Small intestine (tissue), 7 donors: ENCODE measurements around the gene PLAGL1. TPM values are rescaled to one million over a fixed set of nuclear protein-coding genes. Genes with fewer than 3 reads are reported as not detected.

ENCODE experiments used
- DNase-seq, 2 donors: peaks; one replicate each; pipeline versions ENCODE4 v3.0.0 to v3.0.0-alpha.2; 2013
- FAIRE-seq: peaks from 2 replicates; lab custom pipeline; 2012; peaks lifted over from hg19 to GRCh38; lab: Jason Lieb, UNC
- H3K27ac ChIP-seq, 3 donors: one replicate each; pipeline ENCODE4 v1.5.1; 2013; ENCODE audit warnings: low read length in 2 of 3, mild to moderate bottlenecking in 2 of 3, control low read depth in 1 of 3, inconsistent platforms in 1 of 3, low read depth in 1 of 3, moderate library complexity in 1 of 3
- H3K27me3 ChIP-seq, 3 donors: one replicate each; pipeline ENCODE4 v1.6.1; 2013; ENCODE audit warnings: low read length in 3 of 3, inconsistent platforms in 1 of 3; ENCODE audit not compliant: control insufficient read depth in 3 of 3, insufficient read depth in 3 of 3
- H3K36me3 ChIP-seq, 3 donors: one replicate each; pipeline ENCODE4 v1.6.1; 2013; ENCODE audit warnings: low read length in 3 of 3, inconsistent platforms in 1 of 3, low read depth in 1 of 3, mild to moderate bottlenecking in 1 of 3, moderate library complexity in 1 of 3; ENCODE audit not compliant: control insufficient read depth in 3 of 3, insufficient read depth in 2 of 3
- H3K4me1 ChIP-seq, 3 donors: one replicate each; pipeline ENCODE4 v1.6.1; 2013; ENCODE audit warnings: low read length in 2 of 3, inconsistent platforms in 1 of 3, low read depth in 1 of 3, mild to moderate bottlenecking in 1 of 3, moderate library complexity in 1 of 3; ENCODE audit not compliant: control insufficient read depth in 3 of 3, insufficient read depth in 2 of 3
- H3K4me3 ChIP-seq, 3 donors: one replicate each; pipeline ENCODE4 v1.5.1; 2013; ENCODE audit warnings: low read length in 3 of 3, control low read depth in 1 of 3, inconsistent platforms in 1 of 3, low read depth in 1 of 3, mild to moderate bottlenecking in 1 of 3, moderate library complexity in 1 of 3
- H3K9me3 ChIP-seq, 2 donors: one replicate each; pipeline ENCODE4 v1.6.1; 2013; ENCODE audit warnings: low read depth in 1 of 2, low read length in 1 of 2; ENCODE audit not compliant: control insufficient read depth in 2 of 2, insufficient read depth in 1 of 2
- WGBS, 3 donors: extraction: QIAGEN DNeasy Blood & Tissue Kit; methylation state at CpG; one replicate each; pipeline ENCODE4 v1.1.7; 2013; 5-methylcytosine and 5-hydroxymethylcytosine counted together
- polyA plus RNA-seq, 4 donors: library from polyadenylated mRNA; stranded (reverse) in 3 of 4; unstranded in 1 of 4; fragments of 200-250 nt in 3 of 4; fragments of 120-200 nt in 1 of 4; gene quantifications; one replicate each; pipeline versions ENCODE4 v1.2.1 to v1.2.3, GENCODE V29; 2013
- donor health status: healthy with polysubstance abuse.
- donor health status: control.
- donor health status: control.
- donor health status: Bipolar disorder and iron deficiency.
- donor health status: healthy.

PLAGL1 gene
- polyA plus RNA-seq, 4 donors: 2.7 to 156 (median 6.0) TPM

GRCh38 chr6:143999406-143999805 lies 8.7 kb downstream of the PLAGL1 start:
- no peak overlapping the region for H3K4me3 ChIP-seq
- DNase-seq: no peak
- 74 to 89% (median 89%) methylated on average over 3 of the region's 3 CpGs for WGBS, 3 donors
- H3K9me3 ChIP-seq: peaks cover 0 to 4% of the 10 kb centered on the region in 2 donors
- FAIRE-seq: no peak
- H3K36me3 ChIP-seq: peaks cover 0 to 2% (median 0%) of the 10 kb centered on the region in 3 donors
- H3K27ac ChIP-seq: no peak overlapping the region
- H3K27me3 ChIP-seq: no peaks in the 10 kb centered on the region
- H3K4me1 ChIP-seq: no peaks in the 10 kb centered on the region

GRCh38 chr6:143998686-143999085 lies 9.4 kb downstream of the PLAGL1 start:
- FAIRE-seq: no peak
- Histone ChIP-seq H3K9me3 (peaks cover 0 to 4% of the 10 kb centered on the region in 2 donors), H3K27ac (no peak overlapping the region), H3K4me1 (no peaks in the 10 kb centered on the region), H3K4me3 (no peak overlapping the region), H3K27me3 (no peaks in the 10 kb centered on the region), H3K36me3 (peaks cover 0 to 2% (median 0%) of the 10 kb centered on the region in 3 donors)
- WGBS, 3 donors: 73 to 98% (median 93%) methylated on average over 2 of the region's 2 CpGs
- no peak for DNase-seq

DNA sequence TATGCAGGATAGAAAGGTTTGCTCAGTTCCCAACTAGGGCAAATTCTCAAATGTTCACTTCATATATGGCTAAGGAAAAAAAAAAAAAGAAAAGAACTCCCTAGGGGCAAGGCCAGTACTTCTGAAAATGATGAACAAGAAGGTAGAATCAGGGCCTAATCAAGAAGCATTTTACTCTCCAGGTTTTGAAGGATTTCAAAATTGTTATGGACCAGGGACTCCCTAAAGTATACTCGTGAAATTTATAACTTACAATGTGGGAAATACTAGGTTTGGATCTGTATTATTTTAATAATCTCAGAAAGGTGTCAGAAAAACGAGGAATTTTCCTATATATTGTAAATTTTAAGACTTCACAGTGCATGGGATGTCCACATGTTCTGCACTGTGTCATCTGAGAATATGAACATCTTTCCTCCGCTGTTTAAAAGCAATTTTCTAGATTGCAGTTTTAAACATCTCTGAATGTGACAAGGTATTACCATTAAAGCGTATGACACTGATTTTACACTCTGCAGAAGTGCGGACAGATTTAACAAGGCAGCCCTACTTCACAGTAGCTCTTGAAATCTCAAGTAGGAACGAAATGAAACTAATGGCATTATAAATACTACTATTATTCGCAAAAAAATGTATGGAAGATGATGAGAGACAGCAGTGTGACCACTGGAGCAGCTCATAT lies 14.0 kb downstream of the PLAGL1 start:
- 89 to 92% (median 90%) methylated on average over 7 of the region's 7 CpGs for WGBS, 3 donors

GRCh38 chr6:143992285-143992684 lies 15.8 kb downstream of the PLAGL1 start:
- H3K4me3 ChIP-seq: no peak overlapping the region
- H3K36me3 ChIP-seq: no peaks in the 10 kb centered on the region
- 96 to 98% (median 98%) methylated on average over 1 of the region's 1 CpG for WGBS, 3 donors
- peaks cover 0 to 2% (median 0%) of the 10 kb centered on the region in 3 donors for H3K27me3 ChIP-seq
- no peak overlapping the region for H3K27ac ChIP-seq
- FAIRE-seq (no peak), DNase-seq (no peak)
- peaks cover 0 to 5% of the 10 kb centered on the region in 2 donors for H3K9me3 ChIP-seq
- no peaks in the 10 kb centered on the region for H3K4me1 ChIP-seq

More for the DNA sequence above, 14.0 kb downstream of the PLAGL1 start:
- H3K4me3 ChIP-seq: no peak overlapping the region
- FAIRE-seq (no peak), DNase-seq (no peak)
- no peaks in the 10 kb centered on the region for H3K4me1 ChIP-seq
- H3K27me3 ChIP-seq: peaks cover 0 to 2% (median 0%) of the 10 kb centered on the region in 3 donors
- peaks cover 0 to 2% (median 0%) of the 10 kb centered on the region in 3 donors for H3K36me3 ChIP-seq
- H3K27ac ChIP-seq: no peak overlapping the region
- H3K9me3 ChIP-seq: peaks cover 0 to 2% of the 10 kb centered on the region in 2 donors

- no peak for DNase-seq
- peaks cover 0 to 2% (median 0%) of the 10 kb centered on the region in 3 donors for H3K27me3 ChIP-seq
- H3K9me3 ChIP-seq: peaks cover 0 to 3% of the 10 kb centered on the region in 2 donors
- no peak overlapping the region for H3K4me3 ChIP-seq
- WGBS, 3 donors: 86 to 89% (median 89%) methylated on average over 5 of the region's 5 CpGs
- peaks cover 0 to 8% (median 0%) of the 10 kb centered on the region in 3 donors for H3K4me1 ChIP-seq
- peaks cover 0 to 2% (median 0%) of the 10 kb centered on the region in 3 donors for H3K36me3 ChIP-seq
- no peak overlapping the region for H3K27ac ChIP-seq
- FAIRE-seq: no peak
Observed at GRCh38 chr6:143986463-143987065, 21.5 kb downstream of the PLAGL1 start.

DNA sequence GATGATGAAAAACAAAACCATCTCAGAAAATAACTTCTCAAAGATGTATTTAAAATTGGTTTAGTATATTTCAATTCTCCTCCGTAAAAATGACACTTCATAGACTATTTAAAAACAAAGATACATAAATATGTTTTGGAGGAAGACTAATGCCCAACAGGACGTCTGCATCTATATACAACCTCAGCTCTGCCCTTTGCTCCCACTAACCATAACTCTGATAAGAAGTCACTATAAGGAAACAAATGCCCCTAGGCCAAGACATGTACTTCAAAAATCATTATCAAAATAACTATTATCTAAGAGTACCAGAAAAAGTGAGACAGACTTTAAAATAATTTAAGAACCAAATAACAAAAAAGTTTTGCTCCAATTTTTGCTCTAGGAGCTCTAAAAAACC lies 23.4 kb downstream of the PLAGL1 start:
- 16 to 54% (median 39%) methylated on average over 2 of the region's 2 CpGs for WGBS, 3 donors
- DNase-seq (peak; percentile 63 to 66), FAIRE-seq (peak; percentile 49)

DNA sequence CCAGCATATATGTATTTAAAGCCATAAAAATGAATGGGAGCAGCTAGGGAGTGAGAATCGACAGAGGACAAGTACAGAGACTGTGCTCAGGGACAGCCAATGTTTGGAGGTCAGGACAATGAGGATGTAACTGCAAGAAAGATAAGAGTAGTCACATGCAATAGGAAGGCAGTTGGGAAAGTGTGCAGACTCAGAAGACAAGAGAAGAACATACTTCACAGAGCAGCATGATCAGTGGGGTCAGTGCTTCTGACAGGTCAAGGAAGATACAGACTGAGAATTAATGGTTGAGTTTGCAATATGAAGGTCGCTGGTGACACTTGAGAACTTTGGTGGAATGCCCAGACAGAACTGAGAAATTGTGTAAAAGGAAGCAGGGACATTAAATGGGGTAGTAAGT lies 25.1 kb downstream of the PLAGL1 start:
- H3K27ac ChIP-seq: no peak overlapping the region
- 73 to 88% (median 80%) methylated on average over 2 of the region's 2 CpGs for WGBS, 3 donors
- H3K27me3 ChIP-seq: no peaks in the 10 kb centered on the region
- H3K9me3 ChIP-seq: no peaks in the 10 kb centered on the region
- peaks cover 0 to 2% (median 0%) of the 10 kb centered on the region in 3 donors for H3K36me3 ChIP-seq
- peaks cover 0 to 8% (median 0%) of the 10 kb centered on the region in 3 donors for H3K4me1 ChIP-seq
- DNase-seq: no peak
- no peak for FAIRE-seq
- no peak overlapping the region for H3K4me3 ChIP-seq

More for the DNA sequence above, 23.4 kb downstream of the PLAGL1 start:
- Histone ChIP-seq H3K4me3 (no peak overlapping the region), H3K27ac (no peak overlapping the region), H3K27me3 (no peaks in the 10 kb centered on the region), H3K9me3 (peaks cover 0 to 3% of the 10 kb centered on the region in 2 donors), H3K4me1 (peaks cover 0 to 8% (median 0%) of the 10 kb centered on the region in 3 donors), H3K36me3 (peaks cover 0 to 2% (median 0%) of the 10 kb centered on the region in 3 donors)

DNA sequence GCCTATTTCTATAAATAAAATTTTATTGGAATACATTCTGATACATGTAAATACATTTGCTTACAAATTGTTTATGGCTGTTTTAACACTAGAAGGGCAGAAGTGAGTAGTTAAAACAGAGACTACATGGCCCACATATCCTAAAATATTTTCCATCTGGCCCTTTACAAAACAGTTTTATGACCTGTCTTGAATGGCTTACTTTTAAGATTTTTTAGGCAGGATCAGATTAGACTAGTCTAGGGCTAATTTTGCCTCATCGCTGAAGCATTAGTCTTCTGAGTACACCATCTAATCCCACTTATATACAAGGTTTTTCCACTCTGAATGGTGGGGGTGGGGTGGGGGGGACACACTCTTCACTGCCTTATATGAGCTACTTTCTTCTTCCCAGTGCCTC lies 27.1 kb downstream of the PLAGL1 start:
- no peaks in the 10 kb centered on the region for H3K27me3 ChIP-seq
- peaks cover 0 to 2% (median 0%) of the 10 kb centered on the region in 3 donors for H3K36me3 ChIP-seq
- DNase-seq (no peak), FAIRE-seq (no peak)
- no peaks in the 10 kb centered on the region for H3K9me3 ChIP-seq
- peaks cover 0 to 8% (median 0%) of the 10 kb centered on the region in 3 donors for H3K4me1 ChIP-seq
- whole genome bisulfite sequencing, 3 donors: 86 to 100% (median 97%) methylated on average over 1 of the region's 1 CpG
- H3K27ac ChIP-seq: no peak overlapping the region
- H3K4me3 ChIP-seq: no peak overlapping the region
